ENCODE data around the gene AGAP2. TPM values are rescaled to one million over a fixed set of nuclear protein-coding genes. Genes with fewer than 3 reads are reported as not detected.

Gene AGAP2
- total and polyA plus RNA-seq, 2 of the 13 experiments (the other 11 are each of a cell fraction or from before 2014, with no cell fraction given), result 0.38 to 0.45 TPM

Small RNA genes lying within 50 kb of the gene (microRNA-seq; reads per million reads assigned to microRNA genes)
- gene MIR6759, result not detected

Other genes with a start within 250 kb of the AGAP2 start
- gene DDIT3, start 218.2 kb downstream of the AGAP2 start, total RNA-seq (2016; rRNA removed; fragmentation: Illumina TruSeq; extraction: Trizol), result 17.5 and 27.5 TPM in 2 replicates
- 45.2 and 48.7 TPM in 2 replicates for gene DDIT3, start 218.2 kb downstream of the AGAP2 start, polyA plus RNA-seq (2011; rRNA removed)
- gene MBD6, start 215.9 kb downstream of the AGAP2 start, total RNA-seq (2016; rRNA removed; fragmentation: Illumina TruSeq; extraction: Trizol), result 4.1 and 5.1 TPM in 2 replicates
- 5.9 and 6.1 TPM in 2 replicates for gene MBD6, start 215.9 kb downstream of the AGAP2 start, polyA plus RNA-seq (2011; rRNA removed)
- 72.0 and 75.5 TPM in 2 replicates for gene DCTN2, start 191.6 kb downstream of the AGAP2 start, total RNA-seq (2016; rRNA removed; fragmentation: Illumina TruSeq; extraction: Trizol)
- gene DCTN2, start 191.6 kb downstream of the AGAP2 start, polyA plus RNA-seq (2011; rRNA removed), result 77.4 and 85.7 TPM in 2 replicates
- gene KIF5A, start 188.7 kb downstream of the AGAP2 start, total RNA-seq (2016; rRNA removed; fragmentation: Illumina TruSeq; extraction: Trizol), result 1.1 and 1.6 TPM in 2 replicates
- gene KIF5A, start 188.7 kb downstream of the AGAP2 start, polyA plus RNA-seq (2011; rRNA removed), result 10.3 and 11.9 TPM in 2 replicates
- 23.6 and 26.4 TPM in 2 replicates for gene PIP4K2C, start 147.6 kb downstream of the AGAP2 start, total RNA-seq (2016; rRNA removed; fragmentation: Illumina TruSeq; extraction: Trizol)
- 21.7 and 23.3 TPM in 2 replicates for gene PIP4K2C, start 147.6 kb downstream of the AGAP2 start, polyA plus RNA-seq (2011; rRNA removed)
- 5.4 and 9.0 TPM in 2 replicates for gene DTX3, start 133.9 kb downstream of the AGAP2 start, total RNA-seq (2016; rRNA removed; fragmentation: Illumina TruSeq; extraction: Trizol)
- gene DTX3, start 133.9 kb downstream of the AGAP2 start, polyA plus RNA-seq (2011; rRNA removed), result 27.2 and 28.7 TPM in 2 replicates
- gene ARHGEF25, start 127.3 kb downstream of the AGAP2 start, total RNA-seq (2016; rRNA removed; fragmentation: Illumina TruSeq; extraction: Trizol), result 10.1 and 11.5 TPM in 2 replicates
- 12.5 and 15.3 TPM in 2 replicates for gene ARHGEF25, start 127.3 kb downstream of the AGAP2 start, polyA plus RNA-seq (2011; rRNA removed)
- gene B4GALNT1, start 105.5 kb downstream of the AGAP2 start, total RNA-seq (2016; rRNA removed; fragmentation: Illumina TruSeq; extraction: Trizol), result 1.9 and 4.5 TPM in 2 replicates
- 5.4 and 5.9 TPM in 2 replicates for gene B4GALNT1, start 105.5 kb downstream of the AGAP2 start, polyA plus RNA-seq (2011; rRNA removed)
- 51.7 and 156 TPM in 2 replicates for gene OS9, start 44.6 kb downstream of the AGAP2 start, total RNA-seq (2016; rRNA removed; fragmentation: Illumina TruSeq; extraction: Trizol)
- 206 and 225 TPM in 2 replicates for gene OS9, start 44.6 kb downstream of the AGAP2 start, polyA plus RNA-seq (2011; rRNA removed)
- 5.4 and 10.4 TPM in 2 replicates for gene TSPAN31, start 6.3 kb upstream of the AGAP2 start, total RNA-seq (2016; rRNA removed; fragmentation: Illumina TruSeq; extraction: Trizol)
- 24.6 and 27.3 TPM in 2 replicates for gene TSPAN31, start 6.3 kb upstream of the AGAP2 start, polyA plus RNA-seq (2011; rRNA removed)
- gene CDK4, start 13.6 kb upstream of the AGAP2 start, total RNA-seq (2016; rRNA removed; fragmentation: Illumina TruSeq; extraction: Trizol), result 209 and 255 TPM in 2 replicates
- gene CDK4, start 13.6 kb upstream of the AGAP2 start, polyA plus RNA-seq (2011; rRNA removed), result 171 and 191 TPM in 2 replicates
- 2.7 and 5.7 TPM in 2 replicates for gene MARCHF9, start 16.4 kb upstream of the AGAP2 start, total RNA-seq (2016; rRNA removed; fragmentation: Illumina TruSeq; extraction: Trizol)
- 9.6 and 14.5 TPM in 2 replicates for gene MARCHF9, start 16.4 kb upstream of the AGAP2 start, polyA plus RNA-seq (2011; rRNA removed)
- 0.97 and 2.3 TPM in 2 replicates for gene CYP27B1, start 28.3 kb upstream of the AGAP2 start, total RNA-seq (2016; rRNA removed; fragmentation: Illumina TruSeq; extraction: Trizol)
- 3.0 and 3.4 TPM in 2 replicates for gene CYP27B1, start 28.3 kb upstream of the AGAP2 start, polyA plus RNA-seq (2011; rRNA removed)
- gene METTL1, start 33.4 kb upstream of the AGAP2 start, total RNA-seq (2016; rRNA removed; fragmentation: Illumina TruSeq; extraction: Trizol), result 34.7 and 35.5 TPM in 2 replicates
- gene METTL1, start 33.4 kb upstream of the AGAP2 start, polyA plus RNA-seq (2011; rRNA removed), result 36.9 and 38.3 TPM in 2 replicates
- 4.7 and 6.6 TPM in 2 replicates for gene EEF1AKMT3, start 33.9 kb upstream of the AGAP2 start, total RNA-seq (2016; rRNA removed; fragmentation: Illumina TruSeq; extraction: Trizol)
- gene EEF1AKMT3, start 33.9 kb upstream of the AGAP2 start, polyA plus RNA-seq (2011; rRNA removed), result 10.8 and 11.4 TPM in 2 replicates
- gene TSFM, start 44.0 kb upstream of the AGAP2 start, total RNA-seq (2016; rRNA removed; fragmentation: Illumina TruSeq; extraction: Trizol), result 68.3 and 89.7 TPM in 2 replicates
- 24.0 and 29.8 TPM in 2 replicates for gene TSFM, start 44.0 kb upstream of the AGAP2 start, polyA plus RNA-seq (2011; rRNA removed)
- gene AVIL, start 80.0 kb upstream of the AGAP2 start, total RNA-seq (2016; rRNA removed; fragmentation: Illumina TruSeq; extraction: Trizol), result 0.53 and 1.2 TPM in 2 replicates
- 1.4 and 2.0 TPM in 2 replicates for gene AVIL, start 80.0 kb upstream of the AGAP2 start, polyA plus RNA-seq (2011; rRNA removed)
- 38.1 and 42.4 TPM in 2 replicates for gene CTDSP2, start 108.0 kb upstream of the AGAP2 start, total RNA-seq (2016; rRNA removed; fragmentation: Illumina TruSeq; extraction: Trizol)
- gene CTDSP2, start 108.0 kb upstream of the AGAP2 start, polyA plus RNA-seq (2011; rRNA removed), result 82.5 and 91.3 TPM in 2 replicates
- 12.1 and 13.1 TPM in 2 replicates for gene ATP23, start 202.8 kb upstream of the AGAP2 start, total RNA-seq (2016; rRNA removed; fragmentation: Illumina TruSeq; extraction: Trizol)
- gene ATP23, start 202.8 kb upstream of the AGAP2 start, polyA plus RNA-seq (2011; rRNA removed), result 11.4 and 14.7 TPM in 2 replicates